AG09319 (cell line): Measurements from ENCODE around the gene NUAK2.

Experiments
- DNase-seq: peaks from one replicate; pipeline ENCODE4 v3.0.0-alpha.2; 2010; ENCODE audit warnings: low read depth; ENCODE audit errors: extremely low read depth
- CTCF ChIP-seq: IDR thresholded peaks from 2 replicates; pipeline ENCODE4 v1.5.1; 2011; ENCODE audit warnings: low read depth, mild to moderate bottlenecking, inconsistent platforms, low read length, moderate library complexity

The NUAK2 gene

GRCh38 chr1:205326812-205327466 lies 5.4 kb upstream of the NUAK2 start:
- TF ChIP-seq CTCF = no peak
- no peak for DNase-seq

- DNase-seq = peak; percentile 44
- TF ChIP-seq CTCF = peak; percentile 90
Measured at GRCh38 chr1:205325334-205325884, 3.9 kb upstream of the NUAK2 start.

GRCh38 chr1:205324781-205325180 lies 3.2 kb upstream of the NUAK2 start:
- DNase-seq = no peak
- TF ChIP-seq CTCF = no peak

GRCh38 chr1:205323794-205324193 lies 2.2 kb upstream of the NUAK2 start:
- no peak for DNase-seq
- no peak for TF ChIP-seq CTCF

GRCh38 chr1:205321959-205322283 lies 376 bp upstream of the NUAK2 start:
- no peak for DNase-seq
- TF ChIP-seq CTCF = no peak

GRCh38 chr1:205319081-205320018 lies 2.2 kb downstream of the NUAK2 start:
- peak; percentile 43 for DNase-seq
- no peak for TF ChIP-seq CTCF
